ENCODE results near the gene RC3H2. TPM values are rescaled to one million over a fixed set of nuclear protein-coding genes. Genes with fewer than 3 reads are reported as not detected.

Gene RC3H2
- polyA plus RNA-seq, 2 of the 4 experiments (the other 2 are of a cell fraction) = 15.1 to 43.6 TPM

- 76% methylated on average over 30 of the region's 30 CpGs for WGBS (ENCODE audit: missing lambda C conversion rate)
- H3K4me1 ChIP-seq = no peaks in the 10 kb centered on the region
- no peaks in the 10 kb centered on the region for H3K9me3 ChIP-seq
- no peak within 1 kb of the TSS for H3K4me3 ChIP-seq
- DNase-seq (ENCODE audit: low read depth in 1 of 2, low spot score in 1 of 2) (no peak), FAIRE-seq (no peak), ATAC-seq (no peak)
- ChIA-PET CTCF (interaction anchor here (0.6 to 1.7 kb wide), 4 partner anchors 9 to 346 kb away, joined by 3 to 7 read pairs (median 3); no protein-coding TSS in a partner anchor), POLR2A (no interaction called here)
- no peak within 1 kb of the TSS for H3K4me2 ChIP-seq
- H3K27ac ChIP-seq = no peak within 1 kb of the TSS
- no peak for TF ChIP-seq JUNB (IDR thresholded peaks at IDR 0.05)
These were observed 104.8 kb downstream of the RC3H2 start, which contains the start of gene OR1K1 for GRCh38 chr9:122800066-122801060. Gene OR1K1, plus strand, starts transcription at chr9:122800123. Its CDS starts 0 bp downstream, at chr9:122800123.

GRCh38 chr9:122797316-122798063, 107.7 kb downstream of the RC3H2 start:
- ATAC-seq (peak; percentile 54 to 72; a peak in 5 of 6 replicates), DNase-seq (ENCODE audit: low read depth in 1 of 2, low spot score in 1 of 2) (no peak), FAIRE-seq (no peak)
- POLR2A ChIA-PET = no interaction called here
- Histone ChIP-seq H3K4me2 (no peak overlapping the region), H3K27ac (no peak overlapping the region), H3K9me3 (no peaks in the 10 kb centered on the region), H3K4me1 (no peaks in the 10 kb centered on the region), H3K4me3 (no peak overlapping the region)
- CTCF ChIA-PET = no interaction called here
- WGBS (ENCODE audit: missing lambda C conversion rate) = 35% methylated on average over 6 of the region's 6 CpGs
- TF ChIP-seq RARB (CRISPR knock-in tag; IDR thresholded peaks at IDR 0.05) (no peak), RAD21 (conservative IDR thresholded peaks at IDR 0.05 in 1 of 2, IDR thresholded peaks at IDR 0.05 in 1 of 2) (peak in 1 of 2 experiments; percentile 28; a peak in 1 of 5 replicates)

Small RNA genes lying within 50 kb of the gene (small RNA-seq; reads per million reads assigned to genes)
- 0 reads per million in 6 experiments for gene RNY1P15
- gene SNORD90 = 21.7 to 348 (median 127) reads per million in 6 experiments

Other genes starting within 250 kb of the RC3H2 start
- gene OR1B1, start 247.7 kb downstream of the RC3H2 start, polyA plus RNA-seq (2011; rRNA removed) = not detected in 2 replicates
- not detected in 3 replicates for gene OR1B1, start 247.7 kb downstream of the RC3H2 start, polyA plus RNA-seq (2017; fragmentation: RNase III; extraction: RNeasy Plus Mini Kit Qiagen cat#74134 plus additional on column Dnase treatment)
- not detected in 2 replicates for gene OR1L1, start 243.6 kb downstream of the RC3H2 start, polyA plus RNA-seq (2011; rRNA removed)
- gene OR1L1, start 243.6 kb downstream of the RC3H2 start, polyA plus RNA-seq (2017; fragmentation: RNase III; extraction: RNeasy Plus Mini Kit Qiagen cat#74134 plus additional on column Dnase treatment) = not detected in 3 replicates
- not detected in 2 replicates for gene OR1L3, start 230.2 kb downstream of the RC3H2 start, polyA plus RNA-seq (2011; rRNA removed)
- not detected in 3 replicates for gene OR1L3, start 230.2 kb downstream of the RC3H2 start, polyA plus RNA-seq (2017; fragmentation: RNase III; extraction: RNeasy Plus Mini Kit Qiagen cat#74134 plus additional on column Dnase treatment)
- not detected in 2 replicates for gene OR1L4, start 181.4 kb downstream of the RC3H2 start, polyA plus RNA-seq (2011; rRNA removed)
- gene OR1L4, start 181.4 kb downstream of the RC3H2 start, polyA plus RNA-seq (2017; fragmentation: RNase III; extraction: RNeasy Plus Mini Kit Qiagen cat#74134 plus additional on column Dnase treatment) = not detected in 3 replicates
- gene OR1L6, start 163.1 kb downstream of the RC3H2 start, polyA plus RNA-seq (2011; rRNA removed) = not detected in 2 replicates
- not detected in 3 replicates for gene OR1L6, start 163.1 kb downstream of the RC3H2 start, polyA plus RNA-seq (2017; fragmentation: RNase III; extraction: RNeasy Plus Mini Kit Qiagen cat#74134 plus additional on column Dnase treatment)
- not detected in 2 replicates for gene OR5C1, start 116.4 kb downstream of the RC3H2 start, polyA plus RNA-seq (2011; rRNA removed)
- not detected in 3 replicates for gene OR5C1, start 116.4 kb downstream of the RC3H2 start, polyA plus RNA-seq (2017; fragmentation: RNase III; extraction: RNeasy Plus Mini Kit Qiagen cat#74134 plus additional on column Dnase treatment)
- not detected in 2 replicates for gene OR1K1, start 105.2 kb downstream of the RC3H2 start, polyA plus RNA-seq (2011; rRNA removed)
- gene OR1K1, start 105.2 kb downstream of the RC3H2 start, polyA plus RNA-seq (2017; fragmentation: RNase III; extraction: RNeasy Plus Mini Kit Qiagen cat#74134 plus additional on column Dnase treatment) = not detected in 3 replicates
- 14.2 and 18.8 TPM in 2 replicates for gene PDCL, start 76.8 kb downstream of the RC3H2 start, polyA plus RNA-seq (2011; rRNA removed)
- 21.1 to 28.1 TPM (median 25.8 TPM) in 3 replicates for gene PDCL, start 76.8 kb downstream of the RC3H2 start, polyA plus RNA-seq (2017; fragmentation: RNase III; extraction: RNeasy Plus Mini Kit Qiagen cat#74134 plus additional on column Dnase treatment)
- 10.0 and 10.3 TPM in 2 replicates for gene ZBTB6, start 8.0 kb upstream of the RC3H2 start, polyA plus RNA-seq (2011; rRNA removed)
- 7.7 to 9.0 TPM (median 8.9 TPM) in 3 replicates for gene ZBTB6, start 8.0 kb upstream of the RC3H2 start, polyA plus RNA-seq (2017; fragmentation: RNase III; extraction: RNeasy Plus Mini Kit Qiagen cat#74134 plus additional on column Dnase treatment)
- gene ZBTB26, start 26.2 kb upstream of the RC3H2 start, polyA plus RNA-seq (2011; rRNA removed) = 9.0 and 9.3 TPM in 2 replicates
- gene ZBTB26, start 26.2 kb upstream of the RC3H2 start, polyA plus RNA-seq (2017; fragmentation: RNase III; extraction: RNeasy Plus Mini Kit Qiagen cat#74134 plus additional on column Dnase treatment) = 3.6 to 4.3 TPM (median 4.0 TPM) in 3 replicates
- 39.9 and 52.9 TPM in 2 replicates for gene RABGAP1, start 35.7 kb upstream of the RC3H2 start, polyA plus RNA-seq (2011; rRNA removed)
- 17.5 to 17.8 TPM (median 17.5 TPM) in 3 replicates for gene RABGAP1, start 35.7 kb upstream of the RC3H2 start, polyA plus RNA-seq (2017; fragmentation: RNase III; extraction: RNeasy Plus Mini Kit Qiagen cat#74134 plus additional on column Dnase treatment)
- 0.13 and 0.38 TPM in 2 replicates for gene GPR21, start 128.3 kb upstream of the RC3H2 start, polyA plus RNA-seq (2011; rRNA removed)
- gene GPR21, start 128.3 kb upstream of the RC3H2 start, polyA plus RNA-seq (2017; fragmentation: RNase III; extraction: RNeasy Plus Mini Kit Qiagen cat#74134 plus additional on column Dnase treatment) = not detected in 3 replicates